Stimulated activated CD4-positive, alpha-beta T cell treated with anti-CD3 and anti-CD28 coated beads, Interleukin-1b, Interleukin-23, amount 100 ng/mL, for 1 hour (primary cell): ENCODE results near the gene TADA2B.

Experiments used
- DNase-seq, 2 donors: peaks; one replicate each; pipeline ENCODE4 v3.0.0-alpha.2; 2020; ENCODE audit warnings: low read depth in 2 of 2

TADA2B gene

GRCh38 chr4:7055990-7056325 is 12.8 kb downstream of the TADA2B start:
- DNase-seq = no peak

GRCh38 chr4:7058792-7059191 is 15.6 kb downstream of the TADA2B start:
- no peak for DNase-seq

GRCh38 chr4:7059662-7060061 is 16.5 kb downstream of the TADA2B start:
- DNase-seq = no peak

- no peak for DNase-seq
Observed at GRCh38 chr4:7060346-7061150, 17.4 kb downstream of the TADA2B start.

DNA sequence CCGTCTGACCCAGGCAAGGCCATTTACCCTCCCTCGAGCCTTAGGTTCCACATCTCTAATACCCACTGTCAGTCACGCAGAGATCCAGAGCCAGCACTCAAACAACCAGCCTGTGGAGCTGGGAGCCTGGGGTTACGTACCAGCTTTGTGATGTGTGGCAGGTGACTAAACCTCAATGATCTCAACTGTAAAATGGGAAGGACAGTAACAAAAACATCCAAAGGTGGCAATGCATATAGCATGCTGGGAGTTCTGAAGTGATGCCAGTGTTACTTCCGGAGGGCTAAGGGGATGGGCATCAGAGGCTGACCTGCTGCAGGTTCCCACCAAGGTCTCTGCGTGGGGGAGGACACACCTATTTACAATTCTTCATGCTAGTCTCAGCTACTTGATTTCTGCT is 18.6 kb downstream of the TADA2B start:
- no peak for DNase-seq

DNA sequence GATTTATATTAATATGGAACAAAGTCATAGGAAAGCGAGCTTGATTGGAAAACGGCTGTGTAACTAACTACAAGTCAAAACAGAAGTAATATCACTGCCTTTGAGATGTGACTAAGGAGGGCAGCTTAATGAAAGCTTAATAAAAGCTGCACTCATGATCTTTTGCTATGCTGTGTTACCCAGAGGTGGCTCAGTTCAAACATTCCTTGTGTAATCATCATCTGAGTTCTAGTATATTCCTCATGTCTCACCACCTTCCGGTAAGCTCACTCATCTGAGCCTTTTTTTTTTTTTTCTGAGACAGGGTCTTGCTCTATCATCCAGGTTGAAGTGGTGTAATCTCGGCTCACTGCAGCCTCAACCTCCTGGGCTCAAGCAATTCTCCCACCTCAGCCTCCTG is 19.6 kb downstream of the TADA2B start:
- no peak for DNase-seq

DNA sequence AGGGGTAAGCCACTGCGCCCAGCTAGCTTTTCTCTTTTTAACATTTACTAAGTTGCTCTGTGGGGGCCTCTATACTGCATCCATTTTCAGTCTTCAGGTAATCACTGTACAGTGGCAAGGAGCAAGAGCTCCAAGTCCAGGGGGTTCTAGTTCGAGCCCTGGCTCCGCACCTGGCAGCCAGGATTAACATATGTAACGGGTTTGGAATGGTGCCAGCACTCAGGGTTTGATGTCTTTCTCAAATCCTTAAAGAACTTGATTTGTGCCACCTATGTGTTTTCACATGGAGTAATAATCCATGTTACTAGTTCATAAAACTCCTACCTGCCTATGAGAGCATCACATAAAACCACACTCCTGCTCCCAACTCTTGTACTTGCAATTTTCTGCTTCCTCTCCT is 20.2 kb downstream of the TADA2B start:
- no peak for DNase-seq

DNA sequence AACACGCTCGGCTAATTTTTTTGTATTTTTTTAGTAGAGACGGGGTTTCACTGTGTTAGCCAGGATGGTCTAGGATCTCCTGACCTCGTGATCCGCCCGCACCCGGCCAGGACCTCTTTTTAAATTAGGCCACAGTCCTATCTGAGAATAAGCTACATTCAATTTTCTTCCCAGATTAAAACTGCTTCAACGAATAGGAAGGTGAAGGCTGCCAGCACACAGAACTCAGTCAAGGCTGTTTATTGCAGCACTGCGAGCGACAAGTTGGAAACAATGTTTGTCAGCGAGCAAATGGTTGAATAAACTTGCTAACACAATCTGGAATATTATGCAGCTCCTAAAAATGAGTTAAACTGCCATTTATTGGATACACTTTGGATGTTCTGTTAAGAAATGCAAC is 22.8 kb downstream of the TADA2B start:
- DNase-seq = no peak

- DNase-seq = no peak
Observed at GRCh38 chr4:7066493-7066892, 23.3 kb downstream of the TADA2B start.

GRCh38 chr4:7067126-7067451 is 23.9 kb downstream of the TADA2B start:
- DNase-seq = no peak

- DNase-seq = peak; percentile 99 to 100
Observed at GRCh38 chr4:7067452-7068278, 24.5 kb downstream of the TADA2B start, which contains the start of gene GRPEL1. TSS of gene GRPEL1 (minus strand) at chr4:7068064. CDS start at chr4:7068032, 32 bp downstream.

DNA sequence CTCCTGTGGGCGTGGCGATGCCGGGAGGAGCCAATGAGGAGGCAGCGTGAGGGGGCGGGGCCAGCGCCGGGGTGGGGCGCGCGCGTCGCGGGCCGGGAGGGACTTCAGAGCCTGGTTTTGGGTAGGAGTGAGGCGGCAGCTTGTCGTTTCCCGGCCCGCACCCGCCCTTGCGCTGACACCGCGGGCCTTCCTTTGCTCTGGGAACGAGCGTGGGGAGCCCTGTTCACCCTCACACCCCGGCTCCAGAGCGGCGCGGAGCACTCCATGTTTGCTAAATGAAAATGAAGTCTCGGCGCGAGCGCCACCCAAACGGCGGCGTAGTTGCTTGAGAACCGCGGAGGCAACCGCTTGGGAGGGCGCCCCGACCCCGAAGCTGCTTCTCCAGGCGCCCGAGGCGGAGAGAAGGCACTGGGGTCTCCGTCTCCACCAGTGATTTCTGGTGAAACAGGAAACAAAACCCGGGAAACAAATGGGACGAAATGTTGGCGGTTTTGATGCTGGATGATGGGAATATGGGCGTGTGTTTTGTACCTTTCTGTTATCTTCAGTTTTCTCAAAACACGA is 25.2 kb downstream of the TADA2B start:
- no peak for DNase-seq

- no peak for DNase-seq
Observed at GRCh38 chr4:7068883-7069282, 25.7 kb downstream of the TADA2B start.

- DNase-seq = peak; percentile 74 to 81
Observed at GRCh38 chr4:7070729-7071511, 27.7 kb downstream of the TADA2B start.

- no peak for DNase-seq
Observed at GRCh38 chr4:7073059-7073458, 29.9 kb downstream of the TADA2B start.

- DNase-seq = no peak
Observed at GRCh38 chr4:7073526-7074390, 30.6 kb downstream of the TADA2B start.

GRCh38 chr4:7074426-7074825 is 31.3 kb downstream of the TADA2B start:
- DNase-seq = no peak

- no peak for DNase-seq
Observed at GRCh38 chr4:7075962-7076695, 33.0 kb downstream of the TADA2B start.

- no peak for DNase-seq
Observed at GRCh38 chr4:7076696-7077082, 33.5 kb downstream of the TADA2B start.

- no peak for DNase-seq
Observed at GRCh38 chr4:7077371-7077770, 34.2 kb downstream of the TADA2B start.
